HepG2 (cell line): Measurements from ENCODE around the gene TSKU. TPM values are rescaled to one million over a fixed set of nuclear protein-coding genes. Genes with fewer than 3 reads are reported as not detected.

Experiments used
- KAT7 ChIP-seq: IDR thresholded peaks from 2 replicates; pipeline ENCODE4 v1.6.1; 2018; ENCODE audit warnings: borderline replicate concordance, missing compliant biosample characterization
- PPARG ChIP-seq: conservative IDR thresholded peaks from 2 replicates; pipeline ENCODE4 v1.6.1; 2016; ENCODE audit warnings: missing biosample characterization, missing genetic modification reagents
- RFX1 ChIP-seq: fragments of 450-650 bp; IDR thresholded peaks from 2 replicates; pipeline ENCODE4 v1.6.1; 2017
- SMYD3 ChIP-seq: sonication (generic); formaldehyde crosslinking; IDR thresholded peaks from 2 replicates; pipeline ENCODE4 v1.8.1; 2023; ENCODE audit warnings: mild to moderate bottlenecking, missing genetic modification reagents
- SRSF1 ChIP-seq: fragments of 200-400 bp; formaldehyde crosslinking; optimal IDR thresholded peaks from 2 replicates; pipeline ENCODE3; 2017; ENCODE audit warnings: mild to moderate bottlenecking, low read depth, low read length, moderate library complexity
- ZFP82 ChIP-seq: sonication (generic); formaldehyde crosslinking; IDR thresholded peaks from 2 replicates; pipeline ENCODE4 v1.5.1; 2020; ENCODE audit warnings: mild to moderate bottlenecking, missing genetic modification reagents, borderline replicate concordance
- ZHX2 ChIP-seq, 2 experiments: sonication (generic) in 1 of 2; formaldehyde crosslinking in 1 of 2; IDR thresholded peaks; 2 replicates each; pipeline versions ENCODE4 v1.6.1 to v1.9.0; 2014 to 2022; ENCODE audit warnings: antibody characterized with exemption in 1 of 2, borderline replicate concordance in 1 of 2, inconsistent platforms in 1 of 2, low read depth in 1 of 2, missing genetic modification reagents in 1 of 2
- ZNF513 ChIP-seq: sonication (generic); formaldehyde crosslinking; conservative IDR thresholded peaks from 2 replicates; pipeline ENCODE4 v1.5.0; 2020; ENCODE audit warnings: missing genetic modification reagents
- ZNF570 ChIP-seq: sonication (generic); formaldehyde crosslinking; IDR thresholded peaks from 2 replicates; pipeline ENCODE4 v1.4.0; 2020; ENCODE audit warnings: mild to moderate bottlenecking, missing genetic modification reagents, borderline replicate concordance
- polyA plus RNA-seq, 8 experiments: library from polyadenylated mRNA; depleted of rRNA in 3 of 8; stranded (reverse) in 7 of 8; unstranded in 1 of 8; fragments of >200 nt; fragmentation: Illumina TruSeq in 4 of 8; extraction: Trizol in 4 of 8; gene quantifications; 2 replicates each; pipeline versions ENCODE4 v1.2.1 to v1.2.3, GENCODE V29; 2011 to 2016; ENCODE audit warnings: low read depth in 4 of 8, missing spikeins in 1 of 8, mixed read lengths in 1 of 8; ENCODE audit not compliant: insufficient read depth in 1 of 8
- total RNA-seq, 5 experiments: library from RNA; depleted of rRNA; stranded (reverse); fragments of >200 nt; fragmentation: Illumina TruSeq; extraction: Trizol; gene quantifications; 2 replicates each; pipeline ENCODE4 v1.2.3, GENCODE V29; 2016; ENCODE audit warnings: low read depth in 1 of 5

TSKU gene
- total and polyA plus RNA-seq, 2 of the 13 experiments (the other 11 are each of a cell fraction or from before 2014, with no cell fraction given): 20.3 to 21.4 TPM

- TF ChIP-seq ZHX2 (IDR thresholded peaks at IDR 0.05; ENCODE audit: low read depth): no peak
- TF ChIP-seq ZHX2 (CRISPR knock-in tag; IDR thresholded peaks at IDR 0.05; ENCODE audit: borderline replicate concordance): no peak
- no peak for TF ChIP-seq PPARG
- no peak for TF ChIP-seq ZNF513 (CRISPR knock-in tag)
- no peak for TF ChIP-seq RFX1
- TF ChIP-seq SRSF1: no peak
- no peak for TF ChIP-seq KAT7 (CRISPR knock-in tag)
- no peak for TF ChIP-seq ZFP82 (CRISPR knock-in tag)
- no peak for TF ChIP-seq SMYD3 (CRISPR knock-in tag)
- TF ChIP-seq ZNF570: no peak
Measured at GRCh38 chr11:76835036-76835435, 51.9 kb downstream of the TSKU start (continued).
